K562 (cell line): Measurements from ENCODE around the gene GOLT1A. TPM values are rescaled to one million over a fixed set of nuclear protein-coding genes. Genes with fewer than 3 reads are reported as not detected.
A peak's percentile ranks its signal among the peaks of the same experiment; 100 is the strongest.

Source experiments
- HDGF ChIP-seq: fragments of 450-650 bp; IDR thresholded peaks from 2 replicates; pipeline ENCODE4 v1.6.1; 2016
- MAFG ChIP-seq: fragments of 450-650 bp; conservative IDR thresholded peaks from 2 replicates; pipeline ENCODE4 v1.6.1; 2016; ENCODE audit warnings: missing genetic modification characterization, missing compliant biosample characterization
- MYBL2 ChIP-seq, 2 experiments: fragments of 450-650 bp in 1 of 2; sonication (generic) in 1 of 2; formaldehyde crosslinking in 1 of 2; IDR thresholded peaks; 2 replicates each; pipeline versions ENCODE4 v1.6.1 to v1.8.1; 2017 to 2022; ENCODE audit warnings: borderline replicate concordance in 1 of 2, inconsistent platforms in 1 of 2, low read depth in 1 of 2, mild to moderate bottlenecking in 1 of 2, missing genetic modification reagents in 1 of 2, moderate library complexity in 1 of 2
- POLR2A ChIP-seq: fragments of 450-650 bp; conservative IDR thresholded peaks from 2 replicates; pipeline ENCODE4 v1.6.1; 2016
- RBBP5 ChIP-seq: fragments of 200-600 bp; sonication (generic); IDR thresholded peaks from 2 replicates; pipeline ENCODE4 v1.6.1; 2012; ENCODE audit warnings: borderline replicate concordance, mild to moderate bottlenecking, low read length, control low read depth, inconsistent platforms; ENCODE audit not compliant: insufficient read depth, poor library complexity, severe bottlenecking
- RBM34 ChIP-seq: fragments of 200-400 bp; formaldehyde crosslinking; IDR thresholded peaks from 2 replicates; pipeline ENCODE4 v1.6.1; 2018; ENCODE audit warnings: low read length, borderline replicate concordance; ENCODE audit not compliant: insufficient read depth
- RBM39 ChIP-seq: fragments of 200-400 bp; formaldehyde crosslinking; optimal IDR thresholded peaks from 2 replicates; pipeline ENCODE3; 2018; ENCODE audit warnings: low read depth, low read length
- RCOR1 ChIP-seq, 2 experiments: IDR thresholded peaks; 2 replicates each; pipeline ENCODE4 v1.6.1; 2012; ENCODE audit warnings: low read depth in 2 of 2, low read length in 2 of 2, borderline replicate concordance in 1 of 2, improper control_type of control experiment in 1 of 2
- SETDB1 ChIP-seq: IDR thresholded peaks from one replicate; pipeline ENCODE4 v1.6.1; 2012; ENCODE audit warnings: low read length, control low read depth, inconsistent platforms
- THRAP3 ChIP-seq: fragments of 450-650 bp; IDR thresholded peaks from 2 replicates; pipeline ENCODE4 v1.6.1; 2016; ENCODE audit warnings: mild to moderate bottlenecking, inconsistent platforms, borderline replicate concordance
- ZNF134 ChIP-seq: fragments of 250-450 bp; sonication (Bioruptor Pico); conservative IDR thresholded peaks from 2 replicates; pipeline ENCODE4 v1.4.0; 2020
- ZNF3 ChIP-seq: fragments of 250-450 bp; sonication (Bioruptor Pico); IDR thresholded peaks from 2 replicates; pipeline ENCODE4 v1.5.0; 2021; ENCODE audit warnings: mild to moderate bottlenecking, moderate library complexity
- ZNF311 ChIP-seq: fragments of 250-450 bp; sonication (Bioruptor Pico); IDR thresholded peaks from 2 replicates; pipeline ENCODE4 v1.4.0; 2020; ENCODE audit warnings: mild to moderate bottlenecking, moderate library complexity
- ZNF583 ChIP-seq: fragments of 250-450 bp; sonication (Bioruptor Pico); IDR thresholded peaks from 2 replicates; pipeline ENCODE4 v1.4.0; 2020
- ZSCAN29 ChIP-seq: fragments of 450-650 bp; IDR thresholded peaks from 2 replicates; pipeline ENCODE4 v1.6.1; 2017
- polyA plus RNA-seq, 8 experiments: library from polyadenylated mRNA; depleted of rRNA in 4 of 8; stranded (reverse) in 5 of 8; unstranded in 3 of 8; fragments of >200 nt; fragmentation: Nextera tagmentation in 2 of 8; fragmentation: Illumina TruSeq in 1 of 8; extraction: Ambion mirVana in 2 of 8; extraction: Trizol in 1 of 8; gene quantifications; 2 replicates each; pipeline versions ENCODE4 v1.2.1 to v1.2.3, GENCODE V29; 2011 to 2014; ENCODE audit warnings: inconsistent platforms in 1 of 8, missing spikeins in 1 of 8
- total RNA-seq, 7 experiments: library from RNA; depleted of rRNA in 6 of 7; stranded (reverse); fragments of >200 nt in 6 of 7; fragmentation: Illumina TruSeq in 2 of 7; extraction: Trizol in 2 of 7; gene quantifications; 2 replicates each; pipeline versions ENCODE4 v1.2.1 to v1.2.3, GENCODE V29; 2011 to 2021; ENCODE audit warnings: low replicate concordance in 1 of 7
- TF ChIP-seq, protein P1 (sequence below): fragments of 200-800 bp; sonication (Bioruptor generic); IDR thresholded peaks from 2 replicates; pipeline ENCODE4 v1.6.1; 2017; ENCODE audit warnings: missing genetic modification characterization, missing compliant biosample characterization
- TF ChIP-seq, protein P2 (sequence below): fragments of 250-450 bp; sonication (Bioruptor Pico); IDR thresholded peaks from 2 replicates; pipeline ENCODE4 v1.5.0; 2021; ENCODE audit warnings: mild to moderate bottlenecking, moderate library complexity
- TF ChIP-seq, protein P3 (sequence below): fragments of 250-450 bp; sonication (Bioruptor Pico); IDR thresholded peaks from 2 replicates; pipeline ENCODE4 v1.8.0; 2022; ENCODE audit warnings: moderate library complexity, mild to moderate bottlenecking, inconsistent platforms
- TF ChIP-seq, protein P4 (sequence below): fragments of 450-650 bp; IDR thresholded peaks from 2 replicates; pipeline ENCODE4 v1.6.1; 2014; ENCODE audit warnings: low read depth, mild to moderate bottlenecking, moderate library complexity, borderline replicate concordance
- TF ChIP-seq, protein P5 (sequence below): sonication (generic); formaldehyde crosslinking; IDR thresholded peaks from 2 replicates; pipeline ENCODE4 v1.9.0; 2022; ENCODE audit warnings: mild to moderate bottlenecking, missing genetic modification reagents

GOLT1A gene
- total and polyA plus RNA-seq, 9 of the 15 experiments (the other 6 are each of a cell fraction or from before 2014, with no cell fraction given), result not detected

DNA sequence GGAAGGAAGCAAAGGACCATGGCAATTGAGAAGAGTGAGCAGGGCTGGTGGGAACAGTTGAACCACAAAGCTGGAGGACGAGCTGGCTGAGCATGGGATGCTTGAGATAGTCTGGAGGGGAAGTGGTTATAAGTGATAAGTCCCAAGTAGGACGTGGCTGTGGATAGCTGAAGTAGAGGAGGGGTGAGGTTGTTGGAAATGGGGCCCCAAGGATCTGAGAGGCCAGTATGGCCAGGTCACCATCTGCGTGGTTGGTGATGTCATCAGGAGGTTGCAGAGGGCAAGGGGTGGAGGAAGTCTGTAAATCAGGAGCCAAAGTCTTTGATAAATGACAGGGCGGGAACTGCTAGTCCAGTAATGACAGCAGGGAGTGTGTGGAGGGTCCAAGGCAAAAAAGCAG is 36.7 kb downstream of the GOLT1A start (continued):
- TF ChIP-seq ZNF311 (CRISPR knock-in tag) (no peak), MYBL2 (IDR thresholded peaks at IDR 0.05; ENCODE audit: low read depth) (no peak), MYBL2 (CRISPR knock-in tag; IDR thresholded peaks at IDR 0.05; ENCODE audit: borderline replicate concordance) (no peak), MAFG (tag) (no peak), ZNF583 (CRISPR knock-in tag) (0 out of 2 replicates have a peak, but pooled peaks have one; percentile 22), RBBP5 (no peak), ZNF134 (CRISPR knock-in tag) (no peak), ZNF3 (CRISPR knock-in tag) (no peak), ZSCAN29 (no peak), RCOR1 (IDR thresholded peaks at IDR 0.05; ENCODE audit: borderline replicate concordance in 1 of 2, low read depth in 2 of 2, low read length in 2 of 2) (peak; percentile 60 to 91; a peak in 2 of 4 replicates), SETDB1 (no peak), POLR2A (no peak), RBM34 (no peak), RBM39 (no peak), THRAP3 (no peak), HDGF (no peak)
- TF ChIP-seq, protein P1, sequence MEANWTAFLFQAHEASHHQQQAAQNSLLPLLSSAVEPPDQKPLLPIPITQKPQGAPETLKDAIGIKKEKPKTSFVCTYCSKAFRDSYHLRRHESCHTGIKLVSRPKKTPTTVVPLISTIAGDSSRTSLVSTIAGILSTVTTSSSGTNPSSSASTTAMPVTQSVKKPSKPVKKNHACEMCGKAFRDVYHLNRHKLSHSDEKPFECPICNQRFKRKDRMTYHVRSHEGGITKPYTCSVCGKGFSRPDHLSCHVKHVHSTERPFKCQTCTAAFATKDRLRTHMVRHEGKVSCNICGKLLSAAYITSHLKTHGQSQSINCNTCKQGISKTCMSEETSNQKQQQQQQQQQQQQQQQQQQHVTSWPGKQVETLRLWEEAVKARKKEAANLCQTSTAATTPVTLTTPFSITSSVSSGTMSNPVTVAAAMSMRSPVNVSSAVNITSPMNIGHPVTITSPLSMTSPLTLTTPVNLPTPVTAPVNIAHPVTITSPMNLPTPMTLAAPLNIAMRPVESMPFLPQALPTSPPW (CRISPR knock-in tag), result peak; percentile 92
- TF ChIP-seq, protein P2, sequence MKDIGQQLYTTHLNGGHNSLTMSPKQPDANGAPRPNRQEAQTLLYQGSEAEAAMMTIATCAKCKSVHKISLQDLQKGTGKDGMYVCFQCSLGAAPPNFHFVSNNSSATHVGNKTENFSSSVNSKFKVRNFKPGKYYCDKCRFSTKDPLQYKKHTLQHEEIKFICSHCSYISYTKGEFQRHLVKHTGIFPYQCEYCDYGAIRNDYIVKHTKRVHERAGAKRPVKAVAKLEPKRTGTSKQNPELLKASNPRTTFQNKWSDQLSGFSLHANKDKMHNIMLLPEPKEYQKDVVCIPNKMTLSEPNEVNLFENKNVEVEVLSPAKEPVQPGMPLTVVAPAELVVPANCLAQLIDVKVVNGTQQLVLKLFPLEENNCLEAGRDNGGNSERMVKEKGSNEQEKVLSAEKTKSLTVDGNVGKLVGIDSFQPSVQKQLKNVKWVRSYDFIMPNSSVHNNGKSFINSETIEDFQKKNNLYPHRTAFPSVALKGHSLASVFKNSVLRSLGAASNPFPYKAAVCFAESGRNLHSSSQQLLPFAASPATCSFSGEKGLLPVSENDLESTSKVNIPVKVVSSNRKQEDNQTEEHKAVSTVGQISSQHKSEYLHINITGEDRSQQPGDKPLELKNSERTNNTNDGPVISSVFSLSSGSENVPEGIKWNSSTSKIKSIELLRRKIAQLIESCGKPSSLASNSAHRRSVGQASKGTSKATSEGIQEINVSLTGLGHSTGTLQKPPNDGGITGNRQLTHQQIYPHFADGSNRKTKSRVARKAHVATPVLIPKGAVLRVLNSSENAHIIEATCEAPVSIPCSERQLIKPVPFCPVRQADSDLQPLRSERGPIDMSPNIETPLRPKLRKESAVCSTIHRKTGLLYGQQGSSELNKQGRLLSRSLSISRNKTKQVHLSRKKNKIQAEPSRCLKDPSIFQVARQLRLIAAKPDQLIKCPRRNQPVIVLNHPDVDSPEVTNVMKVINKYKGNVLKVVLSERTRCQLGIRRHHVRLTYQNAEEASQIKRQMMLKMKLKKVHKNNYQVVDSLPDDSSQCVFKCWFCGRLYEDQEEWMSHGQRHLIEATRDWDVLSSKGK (CRISPR knock-in tag), result no peak
- TF ChIP-seq, protein P3, sequence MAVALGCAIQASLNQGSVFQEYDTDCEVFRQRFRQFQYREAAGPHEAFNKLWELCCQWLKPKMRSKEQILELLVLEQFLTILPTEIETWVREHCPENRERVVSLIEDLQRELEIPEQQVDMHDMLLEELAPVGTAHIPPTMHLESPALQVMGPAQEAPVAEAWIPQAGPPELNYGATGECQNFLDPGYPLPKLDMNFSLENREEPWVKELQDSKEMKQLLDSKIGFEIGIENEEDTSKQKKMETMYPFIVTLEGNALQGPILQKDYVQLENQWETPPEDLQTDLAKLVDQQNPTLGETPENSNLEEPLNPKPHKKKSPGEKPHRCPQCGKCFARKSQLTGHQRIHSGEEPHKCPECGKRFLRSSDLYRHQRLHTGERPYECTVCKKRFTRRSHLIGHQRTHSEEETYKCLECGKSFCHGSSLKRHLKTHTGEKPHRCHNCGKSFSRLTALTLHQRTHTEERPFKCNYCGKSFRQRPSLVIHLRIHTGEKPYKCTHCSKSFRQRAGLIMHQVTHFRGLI, result no peak
- TF ChIP-seq, protein P4, sequence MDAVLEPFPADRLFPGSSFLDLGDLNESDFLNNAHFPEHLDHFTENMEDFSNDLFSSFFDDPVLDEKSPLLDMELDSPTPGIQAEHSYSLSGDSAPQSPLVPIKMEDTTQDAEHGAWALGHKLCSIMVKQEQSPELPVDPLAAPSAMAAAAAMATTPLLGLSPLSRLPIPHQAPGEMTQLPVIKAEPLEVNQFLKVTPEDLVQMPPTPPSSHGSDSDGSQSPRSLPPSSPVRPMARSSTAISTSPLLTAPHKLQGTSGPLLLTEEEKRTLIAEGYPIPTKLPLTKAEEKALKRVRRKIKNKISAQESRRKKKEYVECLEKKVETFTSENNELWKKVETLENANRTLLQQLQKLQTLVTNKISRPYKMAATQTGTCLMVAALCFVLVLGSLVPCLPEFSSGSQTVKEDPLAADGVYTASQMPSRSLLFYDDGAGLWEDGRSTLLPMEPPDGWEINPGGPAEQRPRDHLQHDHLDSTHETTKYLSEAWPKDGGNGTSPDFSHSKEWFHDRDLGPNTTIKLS, result peak; percentile 61; the same call in 1 of the 2 replicates
- TF ChIP-seq, protein P5, sequence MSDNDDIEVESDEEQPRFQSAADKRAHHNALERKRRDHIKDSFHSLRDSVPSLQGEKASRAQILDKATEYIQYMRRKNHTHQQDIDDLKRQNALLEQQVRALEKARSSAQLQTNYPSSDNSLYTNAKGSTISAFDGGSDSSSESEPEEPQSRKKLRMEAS (CRISPR knock-in tag), result peak; percentile 65
